Gastroesophageal sphincter (tissue), 4 donors: Measurements from ENCODE around the gene STARD6. TPM values are rescaled to one million over a fixed set of nuclear protein-coding genes. Genes with fewer than 3 reads are reported as not detected.
"Not testable (repeated sequence)": the region's sequence is repeated elsewhere in the genome, so short reads cannot be mapped to it uniquely, and the experiment has no call there.

ENCODE experiments used
- ATAC-seq: fragments of 150-250 bp; one replicate; pipeline ENCODE4 v1.9.1; 2016; ENCODE audit warnings: mild to moderate bottlenecking, moderate library complexity
- H3K27ac ChIP-seq, 4 donors: fragments of 200-600 bp; sonication (generic) in 3 of 4; 1 replicate in 3 of 4; 2 replicates in 1 of 4; pipeline ENCODE4 v1.5.1; 2016 to 2019
- H3K27me3 ChIP-seq: fragments of 200-600 bp; sonication (generic); one replicate; pipeline ENCODE4 v1.5.1; 2019
- H3K36me3 ChIP-seq, 2 donors: fragments of 200-600 bp; sonication (generic); one replicate each; pipeline ENCODE4 v1.5.1; 2019; ENCODE audit warnings: control low read depth in 1 of 2
- H3K4me1 ChIP-seq, 3 donors: fragments of 200-600 bp; sonication (generic); 1 replicate in 2 of 3; 2 replicates in 1 of 3; pipeline ENCODE4 v1.5.1; 2016 to 2019; ENCODE audit warnings: control low read depth in 2 of 3
- H3K4me3 ChIP-seq, 2 donors: fragments of 200-600 bp; sonication (generic); one replicate each; pipeline ENCODE4 v1.5.1; 2019; ENCODE audit warnings: mild to moderate bottlenecking in 1 of 2, moderate library complexity in 1 of 2
- H3K9me3 ChIP-seq, 3 donors: fragments of 200-600 bp; sonication (generic); one replicate each; pipeline ENCODE4 v1.5.1; 2017 to 2019; ENCODE audit warnings: control low read depth in 2 of 3
- CTCF ChIP-seq, 4 experiments: fragments of 200-600 bp in 2 of 4; fragments of 450-650 bp in 2 of 4; sonication (generic) in 1 of 4; IDR thresholded peaks; one replicate each; pipeline ENCODE4 v1.5.1; 2017 to 2019; ENCODE audit warnings: antibody characterized with exemption in 4 of 4, mild to moderate bottlenecking in 2 of 4, moderate library complexity in 2 of 4
- EP300 ChIP-seq: sonication (generic); formaldehyde crosslinking; IDR thresholded peaks from one replicate; pipeline ENCODE4 v1.6.1; 2017; ENCODE audit warnings: antibody characterized with exemption, mild to moderate bottlenecking
- POLR2A ChIP-seq, 2 donors: fragments of 450-650 bp; IDR thresholded peaks; one replicate each; pipeline ENCODE4 v1.6.1; 2017; ENCODE audit warnings: antibody characterized with exemption in 2 of 2, mild to moderate bottlenecking in 2 of 2, moderate library complexity in 1 of 2
- POLR2AphosphoS5 ChIP-seq: sonication (generic); formaldehyde crosslinking; IDR thresholded peaks from one replicate; pipeline ENCODE4 v1.6.1; 2017; ENCODE audit warnings: antibody characterized with exemption
- WGBS, 2 donors: methylation state at CpG; one replicate each; pipeline ENCODE4 v1.1.5; 2018; ENCODE audit warnings: low coverage in 1 of 2; 5-methylcytosine and 5-hydroxymethylcytosine counted together
- total RNA-seq, 4 donors: library from RNA; depleted of rRNA; stranded (reverse); fragments of >200 nt; gene quantifications; one replicate each; pipeline ENCODE4 v1.1.0, GENCODE V29; 2016

STARD6 gene
- total RNA-seq, 4 donors from 2014 or later = not detected

GRCh38 chr18:54390838-54391237 lies 33.2 kb upstream of the STARD6 start:
- Histone ChIP-seq H3K27ac (no peak overlapping the region), H3K36me3 (no peaks in the 10 kb centered on the region), H3K4me1 (no peaks in the 10 kb centered on the region), H3K9me3 (no peaks in the 10 kb centered on the region), H3K4me3 (no peak overlapping the region), H3K27me3 (peaks cover 10% of the 10 kb centered on the region)
- 57 to 61% methylated on average over 2 to 3 of the region's 3 CpGs for WGBS, 2 donors
- ATAC-seq = no peak
- TF ChIP-seq POLR2A (IDR thresholded peaks at IDR 0.05) (no peak), CTCF (IDR thresholded peaks at IDR 0.05) (no peak), EP300 (no peak), POLR2AphosphoS5 (no peak)

DNA sequence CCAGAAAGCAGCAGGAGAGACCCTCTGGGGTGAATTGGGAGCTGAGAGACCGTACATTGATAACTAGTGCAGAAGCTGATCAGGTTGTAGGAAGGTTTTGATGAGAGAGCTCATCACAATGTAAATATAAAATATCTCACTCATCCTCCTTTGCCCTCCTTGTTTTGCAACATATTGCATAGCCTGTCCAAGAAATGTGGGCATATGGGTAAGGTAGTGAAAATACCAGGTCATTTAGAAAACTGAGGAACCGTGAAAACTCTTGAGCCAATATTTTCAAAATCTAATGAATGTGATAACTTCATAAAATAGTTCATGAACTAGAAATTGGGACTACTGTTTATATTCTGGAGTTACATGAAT lies 31.5 kb upstream of the STARD6 start:
- Histone ChIP-seq H3K4me3 (no peak overlapping the region), H3K36me3 (no peaks in the 10 kb centered on the region), H3K4me1 (no peaks in the 10 kb centered on the region), H3K27ac (no peak overlapping the region), H3K9me3 (no peaks in the 10 kb centered on the region), H3K27me3 (peaks cover 10% of the 10 kb centered on the region)
- TF ChIP-seq CTCF (IDR thresholded peaks at IDR 0.05) = no peak
- no peak for TF ChIP-seq POLR2A (IDR thresholded peaks at IDR 0.05)
- TF ChIP-seq EP300 = no peak
- TF ChIP-seq POLR2AphosphoS5 = no peak
- WGBS, 2 donors = 25 to 56% methylated on average over 2 of the region's 2 CpGs
- no peak for ATAC-seq

- TF ChIP-seq POLR2AphosphoS5 (no peak), EP300 (no peak), CTCF (IDR thresholded peaks at IDR 0.05) (no peak), POLR2A (IDR thresholded peaks at IDR 0.05) (no peak)
- H3K27me3 ChIP-seq = peaks cover 10% of the 10 kb centered on the region
- 40 to 69% methylated on average over 3 to 6 of the region's 6 CpGs for WGBS, 2 donors
- no peaks in the 10 kb centered on the region for H3K9me3 ChIP-seq
- no peak overlapping the region for H3K4me3 ChIP-seq
- no peak overlapping the region for H3K27ac ChIP-seq
- H3K36me3 ChIP-seq = no peaks in the 10 kb centered on the region
- ATAC-seq = no peak
- no peaks in the 10 kb centered on the region for H3K4me1 ChIP-seq
Measured at GRCh38 chr18:54388203-54389142, 30.8 kb upstream of the STARD6 start.

GRCh38 chr18:54387631-54388030 lies 30.0 kb upstream of the STARD6 start:
- no peak overlapping the region for H3K4me3 ChIP-seq
- no peaks in the 10 kb centered on the region for H3K36me3 ChIP-seq
- ATAC-seq = no peak
- TF ChIP-seq EP300 = no peak
- no peak for TF ChIP-seq POLR2AphosphoS5
- TF ChIP-seq POLR2A (IDR thresholded peaks at IDR 0.05) = no peak
- no peak for TF ChIP-seq CTCF (IDR thresholded peaks at IDR 0.05)
- no peak overlapping the region for H3K27ac ChIP-seq
- H3K4me1 ChIP-seq = no peaks in the 10 kb centered on the region
- 81 to 92% methylated on average over 2 to 3 of the region's 3 CpGs for WGBS, 2 donors
- peaks cover 10% of the 10 kb centered on the region for H3K27me3 ChIP-seq
- H3K9me3 ChIP-seq = no peaks in the 10 kb centered on the region

DNA sequence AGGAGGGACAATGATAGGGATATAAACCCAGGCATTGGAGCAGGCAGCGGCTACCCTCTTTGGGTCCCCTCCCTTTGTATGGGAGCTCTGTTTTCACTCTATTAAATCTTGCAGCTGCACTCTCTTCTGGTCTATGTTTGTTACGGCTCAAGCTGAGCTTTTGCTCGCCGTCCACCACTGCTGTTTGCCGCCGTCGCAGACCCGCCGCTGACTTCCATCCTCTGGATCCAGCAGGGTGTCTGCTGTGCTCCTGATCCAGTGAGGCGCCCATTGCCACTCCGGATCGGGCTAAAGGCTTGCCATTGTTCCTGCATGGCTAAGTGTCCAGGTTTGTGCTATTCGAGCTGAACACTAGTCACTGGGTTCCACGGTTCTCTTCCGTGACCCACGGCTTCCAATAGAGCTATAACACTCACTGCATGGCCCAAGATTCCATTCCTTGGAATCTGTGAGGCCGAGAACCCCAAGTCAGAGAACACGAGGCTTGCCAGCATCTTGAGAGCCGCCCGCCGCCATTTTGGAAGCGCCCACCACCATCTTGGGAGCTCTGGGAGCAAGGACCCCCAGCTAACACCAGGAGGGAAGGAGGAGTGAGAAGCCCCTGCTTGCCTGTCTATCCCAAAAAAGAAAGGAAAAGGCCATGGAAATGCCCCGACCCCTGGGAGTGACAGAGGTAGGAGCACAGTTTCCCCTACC lies 29.3 kb upstream of the STARD6 start:
- H3K27me3 ChIP-seq = peaks cover 10% of the 10 kb centered on the region
- not testable (repeated sequence) for H3K4me1 ChIP-seq, H3K27ac ChIP-seq, H3K4me3 ChIP-seq, ATAC-seq, H3K9me3 ChIP-seq, H3K36me3 ChIP-seq
- WGBS, 2 donors = 94 to 98% methylated on average over 8 to 18 of the region's 23 CpGs
